Loucy (cell line): ENCODE measurements around the gene CRYGA.

Source experiments
- EZH2phosphoT487 ChIP-seq: fragments of 200-600 bp; IDR thresholded peaks from 2 replicates; pipeline ENCODE4 v1.6.1; 2018; ENCODE audit warnings: antibody characterized with exemption, mild to moderate bottlenecking, moderate library complexity, borderline replicate concordance
- TF ChIP-seq, protein P1 (sequence below): fragments of 200-600 bp; sonication (generic); conservative IDR thresholded peaks from 2 replicates; pipeline ENCODE4 v1.5.1; 2014; ENCODE audit warnings: mild to moderate bottlenecking, antibody characterized with exemption, low read length

- TF ChIP-seq, protein P1, sequence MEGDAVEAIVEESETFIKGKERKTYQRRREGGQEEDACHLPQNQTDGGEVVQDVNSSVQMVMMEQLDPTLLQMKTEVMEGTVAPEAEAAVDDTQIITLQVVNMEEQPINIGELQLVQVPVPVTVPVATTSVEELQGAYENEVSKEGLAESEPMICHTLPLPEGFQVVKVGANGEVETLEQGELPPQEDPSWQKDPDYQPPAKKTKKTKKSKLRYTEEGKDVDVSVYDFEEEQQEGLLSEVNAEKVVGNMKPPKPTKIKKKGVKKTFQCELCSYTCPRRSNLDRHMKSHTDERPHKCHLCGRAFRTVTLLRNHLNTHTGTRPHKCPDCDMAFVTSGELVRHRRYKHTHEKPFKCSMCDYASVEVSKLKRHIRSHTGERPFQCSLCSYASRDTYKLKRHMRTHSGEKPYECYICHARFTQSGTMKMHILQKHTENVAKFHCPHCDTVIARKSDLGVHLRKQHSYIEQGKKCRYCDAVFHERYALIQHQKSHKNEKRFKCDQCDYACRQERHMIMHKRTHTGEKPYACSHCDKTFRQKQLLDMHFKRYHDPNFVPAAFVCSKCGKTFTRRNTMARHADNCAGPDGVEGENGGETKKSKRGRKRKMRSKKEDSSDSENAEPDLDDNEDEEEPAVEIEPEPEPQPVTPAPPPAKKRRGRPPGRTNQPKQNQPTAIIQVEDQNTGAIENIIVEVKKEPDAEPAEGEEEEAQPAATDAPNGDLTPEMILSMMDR = no peak
- TF ChIP-seq EZH2phosphoT487 = no peak
These were observed 33.4 kb downstream of the CRYGA start, which contains the start of gene CRYGC for GRCh38 chr2:208129744-208130711.
